GM19438 (cell line): ENCODE data around the gene CARNS1.
A peak's percentile ranks its signal among the peaks of the same experiment; 100 is the strongest.
"Not testable (repeated sequence)": the region's sequence is repeated elsewhere in the genome, so short reads cannot be mapped to it uniquely, and the experiment has no call there.

Experiments used
- ATAC-seq: cut with Tn5 transposase; IDR thresholded peaks from one replicate; pipeline ENCODE4 v1.9.1; 2021; ENCODE audit warnings: low read depth; ENCODE audit not compliant: unreplicated experiment

CARNS1 gene

GRCh38 chr11:67395555-67396258, 19.8 kb upstream of the CARNS1 start:
- ATAC-seq: no peak

GRCh38 chr11:67396259-67396581, 19.3 kb upstream of the CARNS1 start:
- ATAC-seq: no peak

GRCh38 chr11:67396587-67397389, 18.7 kb upstream of the CARNS1 start:
- ATAC-seq: no peak

GRCh38 chr11:67397536-67397935, 17.9 kb upstream of the CARNS1 start:
- no peak for ATAC-seq

GRCh38 chr11:67397986-67398660, 17.4 kb upstream of the CARNS1 start:
- ATAC-seq: no peak

GRCh38 chr11:67398661-67399563, 16.6 kb upstream of the CARNS1 start:
- no peak for ATAC-seq

- no peak for ATAC-seq
Observed at GRCh38 chr11:67400251-67400941, 15.1 kb upstream of the CARNS1 start.

- ATAC-seq: peak; percentile 11
Observed at GRCh38 chr11:67400942-67401494, 14.5 kb upstream of the CARNS1 start.

GRCh38 chr11:67401495-67402191, 13.8 kb upstream of the CARNS1 start, which contains the start of gene PPP1CA:
PPP1CA (minus strand) TSS chr11:67401858; CDS start chr11:67401782, 76 bp downstream.
- ATAC-seq: peak; percentile 55

GRCh38 chr11:67402192-67402839, 13.2 kb upstream of the CARNS1 start:
- not testable (repeated sequence) for ATAC-seq

- not testable (repeated sequence) for ATAC-seq
Observed at GRCh38 chr11:67403085-67403484, 12.4 kb upstream of the CARNS1 start.

- ATAC-seq: no peak
Observed at GRCh38 chr11:67404515-67405195, 10.8 kb upstream of the CARNS1 start.

- ATAC-seq: no peak
Observed at GRCh38 chr11:67405196-67405567, 10.3 kb upstream of the CARNS1 start.

GRCh38 chr11:67405688-67406339, 9.7 kb upstream of the CARNS1 start:
- no peak for ATAC-seq

GRCh38 chr11:67406420-67406968, 9.0 kb upstream of the CARNS1 start:
- ATAC-seq: no peak

- no peak for ATAC-seq
Observed at GRCh38 chr11:67406969-67407687, 8.3 kb upstream of the CARNS1 start.
